ENCODE results near the gene MGAT3.

Gene MGAT3

GRCh38 chr22:39481054-39481453 lies 24.2 kb downstream of the MGAT3 start:
- Histone ChIP-seq H3K9me3 (no peaks in the 10 kb centered on the region), H3K4me3 (no peak overlapping the region), H3K27ac (no peak overlapping the region), H3K36me3 (no peaks in the 10 kb centered on the region), H3K27me3 (peaks cover 0 to 22% of the 10 kb centered on the region in 2 donors), H3K4me1 (no peaks in the 10 kb centered on the region)
- TF ChIP-seq CTCF (IDR thresholded peaks at IDR 0.05) = no peak
- no peak for DNase-seq
- intact Hi-C loops (cut with DNase I; ENCODE audit: low total_unique reads) = no loop called here

GRCh38 chr22:39481595-39481994 lies 24.8 kb downstream of the MGAT3 start:
- TF ChIP-seq CTCF (IDR thresholded peaks at IDR 0.05) = no peak
- no peaks in the 10 kb centered on the region for H3K36me3 ChIP-seq
- no peaks in the 10 kb centered on the region for H3K9me3 ChIP-seq
- no peak overlapping the region for H3K27ac ChIP-seq
- intact Hi-C loops (cut with DNase I; ENCODE audit: low total_unique reads) = no loop called here
- H3K4me1 ChIP-seq = no peaks in the 10 kb centered on the region
- no peak for DNase-seq
- H3K27me3 ChIP-seq = peaks cover 0 to 19% of the 10 kb centered on the region in 2 donors
- H3K4me3 ChIP-seq = no peak overlapping the region

- intact Hi-C loops (cut with DNase I; ENCODE audit: low total_unique reads) = no loop called here
- H3K9me3 ChIP-seq = no peaks in the 10 kb centered on the region
- H3K27me3 ChIP-seq = peaks cover 0 to 19% of the 10 kb centered on the region in 2 donors
- no peak overlapping the region for H3K27ac ChIP-seq
- no peaks in the 10 kb centered on the region for H3K4me1 ChIP-seq
- TF ChIP-seq CTCF (IDR thresholded peaks at IDR 0.05) = no peak
- H3K4me3 ChIP-seq = no peak overlapping the region
- no peaks in the 10 kb centered on the region for H3K36me3 ChIP-seq
- no peak for DNase-seq
Observed at GRCh38 chr22:39482768-39483167, 26.0 kb downstream of the MGAT3 start.

GRCh38 chr22:39486951-39487825 lies 30.4 kb downstream of the MGAT3 start:
- intact Hi-C loops (cut with DNase I; ENCODE audit: low total_unique reads) = no loop called here
- Histone ChIP-seq H3K27ac (no peak overlapping the region), H3K9me3 (no peaks in the 10 kb centered on the region), H3K4me1 (no peaks in the 10 kb centered on the region), H3K4me3 (no peak overlapping the region), H3K27me3 (peaks cover 0 to 17% of the 10 kb centered on the region in 2 donors), H3K36me3 (no peaks in the 10 kb centered on the region)
- DNase-seq = no peak
- no peak for TF ChIP-seq CTCF (IDR thresholded peaks at IDR 0.05)

- DNase-seq = no peak
- Histone ChIP-seq H3K36me3 (no peaks in the 10 kb centered on the region), H3K27me3 (peaks cover 0 to 20% of the 10 kb centered on the region in 2 donors), H3K27ac (no peak overlapping the region), H3K4me1 (no peaks in the 10 kb centered on the region), H3K9me3 (no peaks in the 10 kb centered on the region), H3K4me3 (no peak overlapping the region)
- intact Hi-C loops (cut with DNase I; ENCODE audit: low total_unique reads) = no loop called here
- TF ChIP-seq CTCF (IDR thresholded peaks at IDR 0.05) = no peak
Observed at GRCh38 chr22:39487826-39488520, 31.2 kb downstream of the MGAT3 start.

Measured in tibial artery (tissue), 4 donors.